ENCODE measurements around the gene BMAL2.

- TF ChIP-seq POLR2AphosphoS5 (IDR thresholded peaks at IDR 0.05; ENCODE audit: insufficient read depth in 1 of 2, low read depth in 1 of 2) (no peak), POLR2A (IDR thresholded peaks at IDR 0.05) (no peak)
- TF ChIP-seq, protein P1, sequence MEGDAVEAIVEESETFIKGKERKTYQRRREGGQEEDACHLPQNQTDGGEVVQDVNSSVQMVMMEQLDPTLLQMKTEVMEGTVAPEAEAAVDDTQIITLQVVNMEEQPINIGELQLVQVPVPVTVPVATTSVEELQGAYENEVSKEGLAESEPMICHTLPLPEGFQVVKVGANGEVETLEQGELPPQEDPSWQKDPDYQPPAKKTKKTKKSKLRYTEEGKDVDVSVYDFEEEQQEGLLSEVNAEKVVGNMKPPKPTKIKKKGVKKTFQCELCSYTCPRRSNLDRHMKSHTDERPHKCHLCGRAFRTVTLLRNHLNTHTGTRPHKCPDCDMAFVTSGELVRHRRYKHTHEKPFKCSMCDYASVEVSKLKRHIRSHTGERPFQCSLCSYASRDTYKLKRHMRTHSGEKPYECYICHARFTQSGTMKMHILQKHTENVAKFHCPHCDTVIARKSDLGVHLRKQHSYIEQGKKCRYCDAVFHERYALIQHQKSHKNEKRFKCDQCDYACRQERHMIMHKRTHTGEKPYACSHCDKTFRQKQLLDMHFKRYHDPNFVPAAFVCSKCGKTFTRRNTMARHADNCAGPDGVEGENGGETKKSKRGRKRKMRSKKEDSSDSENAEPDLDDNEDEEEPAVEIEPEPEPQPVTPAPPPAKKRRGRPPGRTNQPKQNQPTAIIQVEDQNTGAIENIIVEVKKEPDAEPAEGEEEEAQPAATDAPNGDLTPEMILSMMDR (IDR thresholded peaks at IDR 0.05), result no peak
Measured at GRCh38 chr12:27366621-27367020, 34.0 kb downstream of the BMAL2 start.

All from vagina (tissue), 2 donors.